Karpas-422 (cell line): ENCODE measurements around the gene GNAQ. TPM values are rescaled to one million over a fixed set of nuclear protein-coding genes. Genes with fewer than 3 reads are reported as not detected.
A peak's percentile ranks its signal among the peaks of the same experiment; 100 is the strongest.

Source experiments
- DNase-seq: peaks from one replicate; pipeline ENCODE4 v3.0.0-alpha.2; 2015
- H2AFZ ChIP-seq: fragments of 200-600 bp; sonication (generic); 2 replicates; pipeline ENCODE4 v1.6.1; 2014; ENCODE audit warnings: antibody characterized with exemption, low read length, mixed read lengths
- H3K27ac ChIP-seq: fragments of 200-600 bp; sonication (generic); 2 replicates; pipeline ENCODE4 v1.5.1; 2014; ENCODE audit warnings: mild to moderate bottlenecking, low read length, moderate library complexity
- H3K27me3 ChIP-seq: fragments of 200-600 bp; sonication (generic); 2 replicates; pipeline ENCODE4 v1.6.1; 2014; ENCODE audit warnings: low read length, mixed read lengths
- H3K36me3 ChIP-seq: fragments of 200-600 bp; sonication (generic); 2 replicates; pipeline ENCODE4 v1.6.1; 2014; ENCODE audit warnings: low read length, mixed read lengths; ENCODE audit not compliant: insufficient read depth
- H3K4me1 ChIP-seq: fragments of 200-600 bp; sonication (generic); 2 replicates; pipeline ENCODE4 v1.6.1; 2014; ENCODE audit warnings: mild to moderate bottlenecking, low read length, mixed read lengths
- H3K4me2 ChIP-seq: fragments of 200-600 bp; sonication (generic); 2 replicates; pipeline ENCODE4 v1.6.1; 2014; ENCODE audit warnings: low read length, low read depth, mild to moderate bottlenecking; ENCODE audit not compliant: poor library complexity, severe bottlenecking
- H3K4me3 ChIP-seq: fragments of 200-600 bp; sonication (generic); 2 replicates; pipeline ENCODE4 v1.5.1; 2014; ENCODE audit warnings: mild to moderate bottlenecking, antibody characterized with exemption, low read length, mixed read lengths
- H3K79me2 ChIP-seq: fragments of 200-600 bp; sonication (generic); 2 replicates; pipeline ENCODE4 v1.6.1; 2014; ENCODE audit warnings: mild to moderate bottlenecking, low read length, mixed read lengths
- H3K9ac ChIP-seq: fragments of 200-600 bp; sonication (generic); 2 replicates; pipeline ENCODE4 v1.6.0; 2014; ENCODE audit warnings: low read length
- H3K9me2 ChIP-seq: fragments of 200-600 bp; sonication (generic), shearing (Covaris generic); replicated peaks from 2 replicates; pipeline ENCODE4 v1.6.0; 2014; ENCODE audit warnings: mild to moderate bottlenecking, low read length, moderate library complexity; ENCODE audit not compliant: insufficient read depth
- H3K9me3 ChIP-seq: fragments of 300-700, 200-600 bp; sonication (generic); 2 replicates; pipeline ENCODE4 v1.6.1; 2014; ENCODE audit warnings: low read length, mixed read lengths
- H4K20me1 ChIP-seq: fragments of 200-600 bp; sonication (generic); 2 replicates; pipeline ENCODE4 v1.6.1; 2014; ENCODE audit warnings: mild to moderate bottlenecking, antibody characterized with exemption, low read length, low read depth; ENCODE audit not compliant: insufficient read depth
- total RNA-seq: library from RNA; depleted of rRNA; stranded (reverse); fragments of >200 nt; shearing (Covaris generic); gene quantifications from 2 replicates; pipeline ENCODE4 v1.2.3, GENCODE V29; 2014; ENCODE audit warnings: low replicate concordance

Gene GNAQ
- total RNA-seq, 1 experiment from 2014 or later: not detected

- Histone ChIP-seq H3K36me3 (no peaks in the 10 kb centered on the region), H3K79me2 (no peaks in the 10 kb centered on the region)
These were observed 196.6 kb downstream of the GNAQ start for GRCh38 chr9:77834898-77835488.

GRCh38 chr9:77833561-77834429 lies 197.8 kb downstream of the GNAQ start:
- no peaks in the 10 kb centered on the region for H3K9me2 ChIP-seq
- no peaks in the 10 kb centered on the region for H4K20me1 ChIP-seq
- H3K36me3 ChIP-seq: no peaks in the 10 kb centered on the region
- no peaks in the 10 kb centered on the region for H3K27me3 ChIP-seq
- no peak for DNase-seq
- H3K9me3 ChIP-seq: no peaks in the 10 kb centered on the region
- no peak overlapping the region for H3K9ac ChIP-seq
- no peak overlapping the region for H3K4me2 ChIP-seq
- no peaks in the 10 kb centered on the region for H3K79me2 ChIP-seq
- no peak overlapping the region for H2AFZ ChIP-seq
- no peaks in the 10 kb centered on the region for H3K4me1 ChIP-seq
- no peak overlapping the region for H3K4me3 ChIP-seq
- H3K27ac ChIP-seq: no peak overlapping the region

More at GRCh38 chr9:77834898-77835488, 196.6 kb downstream of the GNAQ start:
- no peaks in the 10 kb centered on the region for H4K20me1 ChIP-seq
- no peaks in the 10 kb centered on the region for H3K4me1 ChIP-seq
- no peak overlapping the region for H2AFZ ChIP-seq
- H3K27ac ChIP-seq: no peak overlapping the region
- H3K9ac ChIP-seq: no peak overlapping the region
- no peaks in the 10 kb centered on the region for H3K27me3 ChIP-seq
- no peaks in the 10 kb centered on the region for H3K9me3 ChIP-seq
- no peak overlapping the region for H3K4me3 ChIP-seq
- H3K4me2 ChIP-seq: no peak overlapping the region
- DNase-seq: no peak
- H3K9me2 ChIP-seq: no peaks in the 10 kb centered on the region

- Histone ChIP-seq H3K36me3 (no peaks in the 10 kb centered on the region), H3K4me3 (no peak overlapping the region), H3K79me2 (no peaks in the 10 kb centered on the region), H2AFZ (no peak overlapping the region), H3K9me3 (no peaks in the 10 kb centered on the region), H4K20me1 (no peaks in the 10 kb centered on the region), H3K27me3 (no peaks in the 10 kb centered on the region), H3K4me1 (peaks cover under 1% of the 10 kb centered on the region), H3K27ac (no peak overlapping the region), H3K4me2 (no peak overlapping the region), H3K9me2 (no peaks in the 10 kb centered on the region), H3K9ac (no peak overlapping the region)
- no peak for DNase-seq
These were observed 199.0 kb downstream of the GNAQ start for GRCh38 chr9:77832639-77833038.

GRCh38 chr9:77831781-77832180 lies 199.8 kb downstream of the GNAQ start:
- Histone ChIP-seq H3K4me2 (no peak overlapping the region), H3K27me3 (no peaks in the 10 kb centered on the region), H3K4me3 (no peak overlapping the region), H4K20me1 (no peaks in the 10 kb centered on the region), H3K27ac (no peak overlapping the region), H3K79me2 (no peaks in the 10 kb centered on the region), H2AFZ (no peak overlapping the region), H3K4me1 (peaks cover 9% of the 10 kb centered on the region), H3K9me2 (no peaks in the 10 kb centered on the region), H3K36me3 (no peaks in the 10 kb centered on the region), H3K9me3 (no peaks in the 10 kb centered on the region), H3K9ac (no peak overlapping the region)
- no peak for DNase-seq

GRCh38 chr9:77830618-77831285 lies 200.9 kb downstream of the GNAQ start:
- Histone ChIP-seq H3K9me3 (no peaks in the 10 kb centered on the region), H3K79me2 (no peaks in the 10 kb centered on the region), H3K4me1 (peaks cover 10% of the 10 kb centered on the region), H3K9me2 (no peaks in the 10 kb centered on the region), H2AFZ (no peak overlapping the region), H3K27ac (no peak overlapping the region), H3K27me3 (no peaks in the 10 kb centered on the region), H3K36me3 (no peaks in the 10 kb centered on the region), H3K4me3 (no peak overlapping the region), H3K9ac (no peak overlapping the region), H3K4me2 (no peak overlapping the region), H4K20me1 (no peaks in the 10 kb centered on the region)
- no peak for DNase-seq

GRCh38 chr9:77829420-77829819 lies 202.2 kb downstream of the GNAQ start:
- Histone ChIP-seq H3K27ac (no peak overlapping the region), H3K4me2 (no peak overlapping the region), H2AFZ (no peak overlapping the region), H3K9me3 (no peaks in the 10 kb centered on the region), H3K79me2 (no peaks in the 10 kb centered on the region), H3K4me1 (peaks cover 10% of the 10 kb centered on the region), H3K4me3 (no peak overlapping the region), H3K27me3 (no peaks in the 10 kb centered on the region), H4K20me1 (no peaks in the 10 kb centered on the region), H3K9me2 (no peaks in the 10 kb centered on the region), H3K9ac (no peak overlapping the region), H3K36me3 (no peaks in the 10 kb centered on the region)
- DNase-seq: no peak

- Histone ChIP-seq H3K79me2 (no peaks in the 10 kb centered on the region), H3K4me2 (peak overlapping the region; percentile 44), H3K27me3 (no peaks in the 10 kb centered on the region), H3K9me2 (no peaks in the 10 kb centered on the region), H3K4me3 (no peak overlapping the region), H3K9ac (no peak overlapping the region), H3K36me3 (no peaks in the 10 kb centered on the region), H4K20me1 (no peaks in the 10 kb centered on the region), H3K4me1 (peaks cover 10% of the 10 kb centered on the region), H3K9me3 (no peaks in the 10 kb centered on the region), H2AFZ (no peak overlapping the region), H3K27ac (no peak overlapping the region)
- peak; percentile 69 for DNase-seq
These were observed 204.4 kb downstream of the GNAQ start for GRCh38 chr9:77827104-77827784.

- no peak overlapping the region for H3K9ac ChIP-seq
- no peaks in the 10 kb centered on the region for H3K27me3 ChIP-seq
- no peak overlapping the region for H3K27ac ChIP-seq
- H2AFZ ChIP-seq: no peak overlapping the region
- no peaks in the 10 kb centered on the region for H3K36me3 ChIP-seq
- H3K4me2 ChIP-seq: no peak overlapping the region
- H4K20me1 ChIP-seq: no peaks in the 10 kb centered on the region
- no peak overlapping the region for H3K4me3 ChIP-seq
- no peaks in the 10 kb centered on the region for H3K79me2 ChIP-seq
- no peaks in the 10 kb centered on the region for H3K9me2 ChIP-seq
- H3K9me3 ChIP-seq: no peaks in the 10 kb centered on the region
- H3K4me1 ChIP-seq: peaks cover 10% of the 10 kb centered on the region
- DNase-seq: no peak
These were observed 205.0 kb downstream of the GNAQ start for GRCh38 chr9:77826621-77827020.
